HG03139 (cell line): ENCODE results near the gene ZNF667.

ENCODE experiments used
- ATAC-seq: cut with Tn5 transposase; IDR thresholded peaks from one replicate; pipeline ENCODE4 v1.9.1; 2021; ENCODE audit not compliant: unreplicated experiment

Gene ZNF667

GRCh38 chr19:56393119-56394012 is 83.8 kb downstream of the ZNF667 start, which contains the start of gene ZNF582:
Gene ZNF582 (minus strand): TSS chr19:56393534. CDS start chr19:56391752, 1,782 bp downstream.
- ATAC-seq, result peak; percentile 98
